OCI-LY1 (cell line): ENCODE data around the gene RPL28.

Experiments used
- EZH2 ChIP-seq: fragments of 200-600 bp; sonication (generic), shearing (Covaris generic); IDR thresholded peaks from 2 replicates; pipeline ENCODE4 v1.8.0; 2017; ENCODE audit warnings: borderline replicate concordance, mixed run types, mild to moderate bottlenecking, antibody characterized with exemption, low read length, moderate library complexity, mixed read lengths
- TF ChIP-seq, protein P1 (sequence below): fragments of 200-600 bp; sonication (generic), shearing (Covaris generic); IDR thresholded peaks from 2 replicates; pipeline ENCODE4 v1.5.1; 2017; ENCODE audit warnings: mild to moderate bottlenecking, antibody characterized with exemption, low read length, moderate library complexity, mixed read lengths

DNA sequence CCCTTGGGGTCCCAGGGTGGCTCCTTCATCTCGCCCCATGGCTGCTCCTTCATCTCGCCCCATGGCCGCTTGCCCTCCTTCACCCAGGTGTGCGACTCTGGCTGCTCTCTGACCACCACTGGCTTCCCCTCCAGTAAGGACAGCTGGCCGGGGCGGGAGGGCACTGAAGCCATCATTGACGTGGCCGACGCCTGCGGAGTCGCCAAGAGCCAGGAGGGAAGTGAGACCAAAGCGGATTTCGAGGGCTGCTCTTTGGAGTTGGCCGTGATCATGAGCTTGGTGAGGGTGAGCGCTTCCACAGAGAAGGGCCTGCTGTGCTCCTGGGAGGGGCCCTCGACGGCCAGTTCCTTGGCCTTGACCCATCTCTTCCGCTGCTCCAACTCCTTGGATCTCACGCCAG lies 27.2 kb upstream of the RPL28 start:
- TF ChIP-seq, protein P1, sequence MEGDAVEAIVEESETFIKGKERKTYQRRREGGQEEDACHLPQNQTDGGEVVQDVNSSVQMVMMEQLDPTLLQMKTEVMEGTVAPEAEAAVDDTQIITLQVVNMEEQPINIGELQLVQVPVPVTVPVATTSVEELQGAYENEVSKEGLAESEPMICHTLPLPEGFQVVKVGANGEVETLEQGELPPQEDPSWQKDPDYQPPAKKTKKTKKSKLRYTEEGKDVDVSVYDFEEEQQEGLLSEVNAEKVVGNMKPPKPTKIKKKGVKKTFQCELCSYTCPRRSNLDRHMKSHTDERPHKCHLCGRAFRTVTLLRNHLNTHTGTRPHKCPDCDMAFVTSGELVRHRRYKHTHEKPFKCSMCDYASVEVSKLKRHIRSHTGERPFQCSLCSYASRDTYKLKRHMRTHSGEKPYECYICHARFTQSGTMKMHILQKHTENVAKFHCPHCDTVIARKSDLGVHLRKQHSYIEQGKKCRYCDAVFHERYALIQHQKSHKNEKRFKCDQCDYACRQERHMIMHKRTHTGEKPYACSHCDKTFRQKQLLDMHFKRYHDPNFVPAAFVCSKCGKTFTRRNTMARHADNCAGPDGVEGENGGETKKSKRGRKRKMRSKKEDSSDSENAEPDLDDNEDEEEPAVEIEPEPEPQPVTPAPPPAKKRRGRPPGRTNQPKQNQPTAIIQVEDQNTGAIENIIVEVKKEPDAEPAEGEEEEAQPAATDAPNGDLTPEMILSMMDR: no peak
- no peak for TF ChIP-seq EZH2
